NCI-H345 treated with DMSO at 0.1 percent for 48 hours (cell line): ENCODE measurements around the gene DMRT1.

Experiments
- DNase-seq: peaks from one replicate; lab custom pipeline; 2025; ENCODE audit not compliant: unreplicated experiment; lab: John Stamatoyannopoulos, UW

The DMRT1 gene

GRCh38 chr9:841371-842209 is at the start of gene DMRT1:
Gene DMRT1 (plus strand): TSS chr9:841697. CDS start chr9:841839, 142 bp downstream.
- peak; percentile 1 for DNase-seq

GRCh38 chr9:792331-793260 is 48.9 kb upstream of the DMRT1 start:
- DNase-seq, result peak; percentile 6

GRCh38 chr9:794386-794785 is 47.1 kb upstream of the DMRT1 start:
- DNase-seq, result no peak

- DNase-seq, result no peak
These were observed 45.6 kb upstream of the DMRT1 start for GRCh38 chr9:795869-796268.

- DNase-seq, result no peak
These were observed 40.8 kb upstream of the DMRT1 start for GRCh38 chr9:800591-801150.

- DNase-seq, result no peak
These were observed 40.0 kb upstream of the DMRT1 start for GRCh38 chr9:801399-802071.

GRCh38 chr9:804026-804425 is 37.5 kb upstream of the DMRT1 start:
- no peak for DNase-seq

- no peak for DNase-seq
These were observed 36.3 kb upstream of the DMRT1 start for GRCh38 chr9:805151-805550.

GRCh38 chr9:806285-807156 is 35.0 kb upstream of the DMRT1 start:
- DNase-seq, result peak; percentile 27

- no peak for DNase-seq
These were observed 30.4 kb upstream of the DMRT1 start for GRCh38 chr9:811106-811531.

- no peak for DNase-seq
These were observed 22.5 kb upstream of the DMRT1 start for GRCh38 chr9:818958-819357.

GRCh38 chr9:826500-827280 is 14.8 kb upstream of the DMRT1 start:
- DNase-seq, result no peak

- DNase-seq, result no peak
These were observed 1.2 kb upstream of the DMRT1 start for GRCh38 chr9:840343-840742.

- DNase-seq, result no peak
These were observed 1.3 kb downstream of the DMRT1 start for GRCh38 chr9:842635-843426.

- no peak for DNase-seq
These were observed 1.9 kb downstream of the DMRT1 start for GRCh38 chr9:843427-843785.

- no peak for DNase-seq
These were observed 5.4 kb downstream of the DMRT1 start for GRCh38 chr9:846852-847251.

- no peak for DNase-seq
These were observed 6.0 kb downstream of the DMRT1 start for GRCh38 chr9:847505-847904.

- DNase-seq, result no peak
These were observed 7.9 kb downstream of the DMRT1 start for GRCh38 chr9:849431-849830.

- no peak for DNase-seq
These were observed 11.0 kb downstream of the DMRT1 start for GRCh38 chr9:852539-852938.
